Measurements from ENCODE around the gene NFYC.

DNA sequence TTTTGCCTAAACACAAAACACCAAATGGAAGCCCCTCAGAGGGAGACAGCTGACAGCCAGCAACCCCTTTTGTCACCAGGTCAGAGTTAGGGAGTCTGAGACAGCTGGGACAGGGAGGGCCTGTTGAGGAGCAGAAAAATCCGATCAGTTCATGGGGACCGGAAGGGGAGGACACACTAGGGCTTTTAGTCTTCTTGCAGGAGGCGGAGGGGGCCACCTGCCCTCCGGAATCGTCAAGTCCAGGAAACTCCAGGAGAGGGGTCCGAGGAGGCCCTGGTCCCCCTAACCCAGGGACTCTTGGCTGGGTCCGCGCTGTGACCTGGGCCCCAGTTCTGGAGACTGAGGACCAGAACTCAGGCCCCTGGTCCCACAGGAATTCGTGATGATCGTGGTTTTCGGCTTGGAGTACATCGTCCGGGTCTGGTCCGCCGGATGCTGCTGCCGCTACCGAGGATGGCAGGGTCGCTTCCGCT is 126.3 kb downstream of the NFYC start:
- TF ChIP-seq POLR2AphosphoS5 (IDR thresholded peaks at IDR 0.05; ENCODE audit: low read depth, low read length) (no peak), POLR2A (IDR thresholded peaks at IDR 0.05; ENCODE audit: low read depth, low read length) (no peak), TAF1 (IDR thresholded peaks at IDR 0.05; ENCODE audit: low read depth, low read length) (no peak), PAX5 (IDR thresholded peaks at IDR 0.05; ENCODE audit: insufficient read depth, low read length, severe bottlenecking) (no peak), POU2F2 (IDR thresholded peaks at IDR 0.05; ENCODE audit: low read depth, low read length) (no peak)
